DND-41 (cell line): ENCODE measurements around the gene OMA1.

Source experiments
- EZH2 ChIP-seq: IDR thresholded peaks from 3 replicates; pipeline ENCODE4 v1.6.1; 2012; ENCODE audit warnings: borderline replicate concordance, low read depth, mild to moderate bottlenecking, moderate library complexity, low read length, inconsistent platforms; ENCODE audit not compliant: severe bottlenecking
- TF ChIP-seq, protein P1 (sequence below): IDR thresholded peaks from 2 replicates; pipeline ENCODE4 v1.5.1; 2012; ENCODE audit warnings: borderline replicate concordance, low read length, moderate library complexity, mild to moderate bottlenecking; ENCODE audit not compliant: poor library complexity, severe bottlenecking; ENCODE audit errors: extremely low read depth

DNA sequence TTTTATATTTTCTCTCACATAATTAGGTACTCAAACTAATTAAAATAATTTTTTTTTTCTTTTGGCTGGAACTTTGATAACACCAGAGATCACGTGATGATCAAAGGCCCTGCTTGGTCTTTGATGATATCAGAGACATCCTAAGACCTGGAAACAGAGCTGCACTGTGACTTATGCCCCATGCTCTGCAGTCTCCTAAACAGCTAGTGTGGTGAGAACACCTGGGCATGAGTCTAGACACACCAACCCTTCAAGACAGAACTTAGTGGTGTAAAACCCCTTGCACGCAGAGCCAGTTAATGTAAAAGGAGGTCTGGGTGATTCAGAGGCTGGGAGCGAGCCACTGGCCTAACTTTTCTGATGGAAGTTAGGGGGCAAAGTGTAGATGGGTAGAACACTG lies 70.3 kb downstream of the OMA1 start:
- no peak for TF ChIP-seq EZH2
- TF ChIP-seq, protein P1, sequence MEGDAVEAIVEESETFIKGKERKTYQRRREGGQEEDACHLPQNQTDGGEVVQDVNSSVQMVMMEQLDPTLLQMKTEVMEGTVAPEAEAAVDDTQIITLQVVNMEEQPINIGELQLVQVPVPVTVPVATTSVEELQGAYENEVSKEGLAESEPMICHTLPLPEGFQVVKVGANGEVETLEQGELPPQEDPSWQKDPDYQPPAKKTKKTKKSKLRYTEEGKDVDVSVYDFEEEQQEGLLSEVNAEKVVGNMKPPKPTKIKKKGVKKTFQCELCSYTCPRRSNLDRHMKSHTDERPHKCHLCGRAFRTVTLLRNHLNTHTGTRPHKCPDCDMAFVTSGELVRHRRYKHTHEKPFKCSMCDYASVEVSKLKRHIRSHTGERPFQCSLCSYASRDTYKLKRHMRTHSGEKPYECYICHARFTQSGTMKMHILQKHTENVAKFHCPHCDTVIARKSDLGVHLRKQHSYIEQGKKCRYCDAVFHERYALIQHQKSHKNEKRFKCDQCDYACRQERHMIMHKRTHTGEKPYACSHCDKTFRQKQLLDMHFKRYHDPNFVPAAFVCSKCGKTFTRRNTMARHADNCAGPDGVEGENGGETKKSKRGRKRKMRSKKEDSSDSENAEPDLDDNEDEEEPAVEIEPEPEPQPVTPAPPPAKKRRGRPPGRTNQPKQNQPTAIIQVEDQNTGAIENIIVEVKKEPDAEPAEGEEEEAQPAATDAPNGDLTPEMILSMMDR: no peak
